Loucy (cell line): ENCODE measurements around the gene COL4A3.

Experiments used
- H2AFZ ChIP-seq: fragments of 200-600 bp; sonication (generic); 2 replicates; pipeline ENCODE4 v1.6.0; 2016; ENCODE audit warnings: antibody characterized with exemption, mild to moderate bottlenecking, low read length, moderate library complexity
- H3F3A ChIP-seq: fragments of 200-600 bp; 2 replicates; pipeline ENCODE4 v1.6.0; 2016; ENCODE audit warnings: antibody characterized with exemption, low read depth, mild to moderate bottlenecking
- H3K27me3 ChIP-seq: fragments of 200-600 bp; sonication (generic); 2 replicates; pipeline ENCODE4 v1.6.1; 2014; ENCODE audit warnings: low read length, mild to moderate bottlenecking; ENCODE audit not compliant: insufficient read depth, poor library complexity, severe bottlenecking
- H3K36me3 ChIP-seq: fragments of 200-600 bp; sonication (generic); 2 replicates; pipeline ENCODE4 v1.6.1; 2016; ENCODE audit warnings: low read length; ENCODE audit not compliant: insufficient read depth
- H3K4me1 ChIP-seq: fragments of 200-600 bp; sonication (generic); 2 replicates; pipeline ENCODE4 v1.5.1; 2014; ENCODE audit warnings: low read length, mild to moderate bottlenecking; ENCODE audit not compliant: insufficient read depth, poor library complexity, severe bottlenecking
- H3K4me2 ChIP-seq: fragments of 200-600 bp; sonication (generic); 2 replicates; pipeline ENCODE4 v1.6.0; 2014; ENCODE audit warnings: antibody characterized with exemption, low read length, low read depth, mild to moderate bottlenecking; ENCODE audit not compliant: poor library complexity, severe bottlenecking
- H3K4me3 ChIP-seq: fragments of 200-600 bp; sonication (generic); 2 replicates; pipeline ENCODE4 v1.5.1; 2014; ENCODE audit warnings: low read length, mild to moderate bottlenecking, mixed read lengths; ENCODE audit not compliant: poor library complexity, severe bottlenecking
- H3K79me2 ChIP-seq: fragments of 200-600 bp; sonication (generic); 2 replicates; pipeline ENCODE4 v1.6.1; 2014; ENCODE audit warnings: low read length; ENCODE audit not compliant: insufficient read depth
- H3K9ac ChIP-seq: fragments of 200-600 bp; sonication (generic); 2 replicates; pipeline ENCODE4 v1.6.0; 2014; ENCODE audit warnings: mild to moderate bottlenecking, low read depth, low read length, moderate library complexity; ENCODE audit not compliant: poor library complexity, severe bottlenecking
- H3K9me2 ChIP-seq: fragments of 200-600 bp; sonication (generic); replicated peaks from 2 replicates; pipeline ENCODE4 v1.6.1; 2016; ENCODE audit warnings: low read depth, low read length, mixed read lengths
- H3K9me3 ChIP-seq: fragments of 200-600 bp; sonication (generic); 2 replicates; pipeline ENCODE4 v1.6.1; 2014; ENCODE audit warnings: mild to moderate bottlenecking, antibody characterized with exemption, low read length, low read depth; ENCODE audit not compliant: insufficient read depth
- H4K20me1 ChIP-seq: fragments of 200-600 bp; sonication (generic); 2 replicates; pipeline ENCODE4 v1.6.0; 2014; ENCODE audit warnings: antibody characterized with exemption, low read length, mild to moderate bottlenecking; ENCODE audit not compliant: insufficient read depth, poor library complexity, severe bottlenecking
- EZH2phosphoT487 ChIP-seq: fragments of 200-600 bp; IDR thresholded peaks from 2 replicates; pipeline ENCODE4 v1.6.1; 2018; ENCODE audit warnings: antibody characterized with exemption, mild to moderate bottlenecking, moderate library complexity, borderline replicate concordance
- TF ChIP-seq, protein P1 (sequence below): fragments of 200-600 bp; sonication (generic); conservative IDR thresholded peaks from 2 replicates; pipeline ENCODE4 v1.5.1; 2014; ENCODE audit warnings: mild to moderate bottlenecking, antibody characterized with exemption, low read length

The COL4A3 gene

DNA sequence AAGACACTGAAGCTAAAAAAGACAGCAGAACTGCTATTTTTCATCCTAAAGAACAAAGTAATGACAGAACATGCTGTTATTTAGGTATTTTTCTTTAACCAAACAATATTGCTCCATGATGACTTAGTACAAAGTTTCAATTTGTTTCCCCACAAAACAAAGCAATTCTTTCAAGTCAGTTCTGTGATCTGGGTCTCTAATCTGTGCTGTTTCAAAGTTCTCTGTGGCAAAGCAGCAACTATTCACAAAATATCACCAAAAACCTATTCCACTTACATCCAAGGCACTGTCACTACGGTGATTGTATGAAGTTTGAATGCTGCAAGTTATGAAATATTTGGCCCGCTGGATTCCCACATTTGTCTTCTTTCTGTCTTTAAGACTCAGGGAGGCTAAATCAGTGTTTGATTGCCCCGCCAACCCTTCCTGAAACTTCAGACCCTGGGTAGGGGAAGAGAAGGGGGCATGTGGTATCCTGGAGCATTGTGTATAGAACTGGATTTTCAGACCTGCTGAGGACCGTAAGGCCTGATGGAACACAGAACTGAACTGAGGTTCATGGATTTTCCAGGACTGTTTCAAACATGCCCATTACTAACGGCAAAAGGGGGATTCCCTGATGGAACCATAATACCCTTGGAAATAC lies 147.6 kb downstream of the COL4A3 start:
- Histone ChIP-seq H3K9ac (no peak overlapping the region), H3K79me2 (no peaks in the 10 kb centered on the region), H3F3A (no peaks in the 10 kb centered on the region), H3K9me3 (no peaks in the 10 kb centered on the region), H3K4me2 (no peak overlapping the region), H3K4me1 (no peaks in the 10 kb centered on the region), H3K27me3 (no peaks in the 10 kb centered on the region), H3K36me3 (no peaks in the 10 kb centered on the region), H3K9me2 (no peaks in the 10 kb centered on the region), H2AFZ (no peak overlapping the region), H4K20me1 (no peaks in the 10 kb centered on the region), H3K4me3 (no peak overlapping the region)
- TF ChIP-seq, protein P1, sequence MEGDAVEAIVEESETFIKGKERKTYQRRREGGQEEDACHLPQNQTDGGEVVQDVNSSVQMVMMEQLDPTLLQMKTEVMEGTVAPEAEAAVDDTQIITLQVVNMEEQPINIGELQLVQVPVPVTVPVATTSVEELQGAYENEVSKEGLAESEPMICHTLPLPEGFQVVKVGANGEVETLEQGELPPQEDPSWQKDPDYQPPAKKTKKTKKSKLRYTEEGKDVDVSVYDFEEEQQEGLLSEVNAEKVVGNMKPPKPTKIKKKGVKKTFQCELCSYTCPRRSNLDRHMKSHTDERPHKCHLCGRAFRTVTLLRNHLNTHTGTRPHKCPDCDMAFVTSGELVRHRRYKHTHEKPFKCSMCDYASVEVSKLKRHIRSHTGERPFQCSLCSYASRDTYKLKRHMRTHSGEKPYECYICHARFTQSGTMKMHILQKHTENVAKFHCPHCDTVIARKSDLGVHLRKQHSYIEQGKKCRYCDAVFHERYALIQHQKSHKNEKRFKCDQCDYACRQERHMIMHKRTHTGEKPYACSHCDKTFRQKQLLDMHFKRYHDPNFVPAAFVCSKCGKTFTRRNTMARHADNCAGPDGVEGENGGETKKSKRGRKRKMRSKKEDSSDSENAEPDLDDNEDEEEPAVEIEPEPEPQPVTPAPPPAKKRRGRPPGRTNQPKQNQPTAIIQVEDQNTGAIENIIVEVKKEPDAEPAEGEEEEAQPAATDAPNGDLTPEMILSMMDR, result no peak
- no peak for TF ChIP-seq EZH2phosphoT487

DNA sequence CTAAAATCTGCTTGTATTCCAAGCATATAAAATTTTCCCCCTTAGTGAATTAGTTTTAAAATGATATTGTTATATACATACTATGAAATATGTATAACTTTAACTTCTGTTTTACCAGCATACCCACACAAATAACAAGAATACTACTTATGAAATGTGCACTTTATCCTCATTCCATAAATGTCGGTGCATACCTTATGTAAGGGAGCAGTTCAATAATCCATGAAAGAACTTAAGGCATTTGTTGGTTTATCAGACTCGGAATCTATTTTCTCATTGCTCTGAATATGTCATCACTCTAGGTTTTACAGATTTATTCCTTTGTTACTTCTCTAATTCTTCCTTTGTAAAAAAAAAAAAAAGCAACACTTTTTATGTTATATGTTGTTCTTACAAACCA lies 148.2 kb downstream of the COL4A3 start:
- no peaks in the 10 kb centered on the region for H3K79me2 ChIP-seq
- no peaks in the 10 kb centered on the region for H3K4me1 ChIP-seq
- H3K36me3 ChIP-seq, result no peaks in the 10 kb centered on the region
- H2AFZ ChIP-seq, result no peak overlapping the region
- H3K9ac ChIP-seq, result no peak overlapping the region
- no peaks in the 10 kb centered on the region for H3K9me3 ChIP-seq
- H3K9me2 ChIP-seq, result no peaks in the 10 kb centered on the region
- no peaks in the 10 kb centered on the region for H3K27me3 ChIP-seq
- no peak overlapping the region for H3K4me2 ChIP-seq
- no peak overlapping the region for H3K4me3 ChIP-seq
- TF ChIP-seq, protein P1, result no peak
- no peak for TF ChIP-seq EZH2phosphoT487
- no peaks in the 10 kb centered on the region for H4K20me1 ChIP-seq
- no peaks in the 10 kb centered on the region for H3F3A ChIP-seq

DNA sequence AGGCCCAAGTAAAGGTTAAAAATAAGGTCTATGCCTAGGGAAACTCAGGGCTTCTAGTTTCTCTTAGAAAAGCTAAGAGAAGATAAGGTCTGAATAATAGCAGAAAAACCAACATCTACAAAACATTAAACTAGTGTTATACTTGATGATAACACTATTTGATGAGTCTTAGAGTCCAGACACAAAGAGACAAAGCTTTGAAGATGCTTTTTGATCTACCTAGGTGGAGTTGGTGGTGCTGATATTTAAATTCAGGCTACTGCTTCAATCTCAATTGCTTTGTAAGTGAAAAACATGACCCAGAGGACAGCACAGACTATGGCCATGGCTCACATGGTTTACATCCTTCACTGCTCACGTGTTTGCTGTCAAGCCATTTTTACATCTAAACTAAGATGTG lies 148.9 kb downstream of the COL4A3 start:
- Histone ChIP-seq H3K4me3 (no peak overlapping the region), H3K27me3 (no peaks in the 10 kb centered on the region), H3K9me3 (no peaks in the 10 kb centered on the region), H3K36me3 (no peaks in the 10 kb centered on the region), H3K9me2 (no peaks in the 10 kb centered on the region), H3K4me1 (no peaks in the 10 kb centered on the region), H3F3A (no peaks in the 10 kb centered on the region), H3K9ac (no peak overlapping the region), H3K79me2 (no peaks in the 10 kb centered on the region), H3K4me2 (no peak overlapping the region), H4K20me1 (no peaks in the 10 kb centered on the region), H2AFZ (no peak overlapping the region)
- TF ChIP-seq, protein P1, result no peak
- no peak for TF ChIP-seq EZH2phosphoT487
